Measurements from ENCODE around the gene MLLT6.
A peak's percentile ranks its signal among the peaks of the same experiment; 100 is the strongest.

Gene MLLT6

DNA sequence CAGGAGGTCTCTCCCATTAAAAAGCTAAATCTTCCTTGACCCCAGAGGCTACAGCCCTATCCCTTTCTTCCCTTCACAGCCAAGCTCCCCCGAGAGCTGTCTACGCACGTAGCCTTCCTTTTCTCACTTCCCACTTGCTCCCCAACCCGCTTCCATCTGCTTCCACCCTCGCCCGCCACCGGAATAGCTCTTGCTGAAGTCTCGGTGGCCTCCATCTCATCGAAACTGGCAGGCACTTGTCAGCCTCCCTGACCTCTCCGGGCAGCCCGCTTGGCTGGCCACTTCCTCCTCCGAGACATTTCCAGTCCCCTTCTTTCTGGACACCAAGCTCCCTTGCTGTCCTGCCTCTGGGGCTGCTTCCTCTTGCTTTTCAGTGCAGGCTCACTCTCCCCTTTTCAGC lies 19.6 kb upstream of the MLLT6 start:
- Histone ChIP-seq H3K36me3 (ENCODE audit: control insufficient read depth in 1 of 2, insufficient read depth in 2 of 2, low read length in 2 of 2) (no peaks in the 10 kb centered on the region), H3K4me3 (ENCODE audit: low read depth in 1 of 2, low read length in 2 of 2) (no peak overlapping the region), H3K9me3 (ENCODE audit: control insufficient read depth in 1 of 2, low read length in 2 of 2) (no peaks in the 10 kb centered on the region), H3K4me1 (ENCODE audit: control insufficient read depth in 1 of 2, insufficient read depth in 2 of 2, low read length in 2 of 2) (no peaks in the 10 kb centered on the region), H3K27me3 (ENCODE audit: low read depth, low read length) (no peaks in the 10 kb centered on the region), H3K27ac (ENCODE audit: low read length) (no peak overlapping the region)

DNA sequence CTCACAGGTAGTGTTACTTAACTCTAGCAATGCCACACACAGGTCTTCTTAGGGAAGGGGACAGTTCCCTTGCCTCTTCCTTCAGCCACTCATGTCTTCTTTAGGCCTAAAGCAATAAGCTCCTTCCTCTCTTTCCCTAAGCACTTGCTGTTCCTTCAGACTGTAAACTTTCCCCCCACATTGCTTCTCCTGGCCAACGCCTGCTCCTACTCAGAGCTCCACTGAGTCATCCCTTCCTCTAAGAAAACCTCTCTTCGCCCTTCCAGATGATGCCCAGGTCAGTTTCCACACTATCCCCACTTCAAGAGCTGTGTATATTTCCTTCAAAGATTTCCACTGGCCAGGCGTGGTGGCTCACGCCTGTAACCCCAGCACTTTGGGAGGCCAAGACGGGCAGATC lies 17.8 kb upstream of the MLLT6 start:
- Histone ChIP-seq H3K36me3 (ENCODE audit: control insufficient read depth in 1 of 2, insufficient read depth in 2 of 2, low read length in 2 of 2) (no peaks in the 10 kb centered on the region), H3K4me3 (ENCODE audit: low read depth in 1 of 2, low read length in 2 of 2) (no peak overlapping the region), H3K4me1 (ENCODE audit: control insufficient read depth in 1 of 2, insufficient read depth in 2 of 2, low read length in 2 of 2) (no peaks in the 10 kb centered on the region), H3K27ac (ENCODE audit: low read length) (no peak overlapping the region), H3K9me3 (ENCODE audit: control insufficient read depth in 1 of 2, low read length in 2 of 2) (no peaks in the 10 kb centered on the region), H3K27me3 (ENCODE audit: low read depth, low read length) (no peaks in the 10 kb centered on the region)

- no peak overlapping the region for H3K4me3 ChIP-seq (ENCODE audit: low read depth in 1 of 2, low read length in 2 of 2)
- no peaks in the 10 kb centered on the region for H3K9me3 ChIP-seq (ENCODE audit: control insufficient read depth in 1 of 2, low read length in 2 of 2)
- H3K36me3 ChIP-seq (ENCODE audit: control insufficient read depth in 1 of 2, insufficient read depth in 2 of 2, low read length in 2 of 2), result no peaks in the 10 kb centered on the region
- H3K4me1 ChIP-seq (ENCODE audit: control insufficient read depth in 1 of 2, insufficient read depth in 2 of 2, low read length in 2 of 2), result peaks cover 7 to 10% of the 10 kb centered on the region in 2 donors
- H3K27ac ChIP-seq (ENCODE audit: low read length), result no peak overlapping the region
- H3K27me3 ChIP-seq (ENCODE audit: low read depth, low read length), result no peaks in the 10 kb centered on the region
Measured at GRCh38 chr17:38690386-38690785, 14.7 kb upstream of the MLLT6 start.

DNA sequence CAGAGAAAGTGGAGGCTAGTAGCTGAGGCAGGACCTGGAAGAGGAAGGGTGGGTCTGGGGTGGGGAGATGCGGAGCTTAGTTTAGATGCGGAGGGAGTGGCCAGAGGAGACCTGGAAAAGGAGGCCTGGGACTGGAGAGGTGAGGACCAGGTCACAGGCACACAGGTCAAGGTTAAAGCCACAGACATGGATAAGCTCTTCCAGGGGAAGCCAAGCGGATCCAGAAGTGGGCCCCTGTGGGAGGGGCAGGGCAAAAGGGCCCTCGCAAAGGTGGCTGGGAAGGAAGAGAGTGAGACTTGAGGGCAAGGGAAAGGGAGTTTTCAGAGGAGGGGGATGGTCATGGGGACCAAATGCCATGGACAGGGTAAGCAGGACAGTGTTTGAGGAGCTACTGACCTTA lies 13.9 kb upstream of the MLLT6 start:
- Histone ChIP-seq H3K4me3 (ENCODE audit: low read depth in 1 of 2, low read length in 2 of 2) (no peak overlapping the region), H3K36me3 (ENCODE audit: control insufficient read depth in 1 of 2, insufficient read depth in 2 of 2, low read length in 2 of 2) (no peaks in the 10 kb centered on the region), H3K27me3 (ENCODE audit: low read depth, low read length) (no peaks in the 10 kb centered on the region), H3K4me1 (ENCODE audit: control insufficient read depth in 1 of 2, insufficient read depth in 2 of 2, low read length in 2 of 2) (peaks cover 7 to 10% of the 10 kb centered on the region in 2 donors), H3K9me3 (ENCODE audit: control insufficient read depth in 1 of 2, low read length in 2 of 2) (no peaks in the 10 kb centered on the region), H3K27ac (ENCODE audit: low read length) (no peak overlapping the region)

DNA sequence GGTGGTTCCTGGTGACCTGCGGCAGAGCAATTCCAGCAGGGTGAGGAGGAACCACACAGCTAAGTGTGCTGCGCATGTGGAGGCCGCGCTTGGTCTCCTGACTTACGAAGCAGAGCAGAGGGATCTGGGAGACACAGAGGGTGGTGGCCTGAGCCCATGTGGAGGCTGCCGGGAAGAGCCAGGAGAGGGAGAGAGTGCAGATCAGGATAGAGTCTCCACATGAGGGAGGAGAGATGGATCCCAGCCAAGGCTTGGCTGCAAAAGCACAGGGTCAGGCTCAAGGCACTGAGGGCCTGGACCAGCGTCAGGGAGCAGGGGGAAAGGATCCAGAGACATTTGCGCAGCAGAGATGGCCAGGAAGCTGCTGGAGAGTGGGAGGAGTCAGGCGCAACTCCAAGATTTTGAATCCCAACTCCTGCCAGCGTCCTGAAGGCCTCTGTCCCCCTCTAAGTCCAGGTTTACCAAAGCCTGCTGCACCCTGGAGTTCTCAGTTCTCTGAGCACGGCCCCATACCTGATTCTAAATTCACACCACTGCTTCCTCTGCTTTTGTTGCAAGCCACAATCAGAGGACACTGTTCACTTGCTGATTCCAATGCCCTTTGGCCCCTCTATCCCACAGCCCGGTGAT lies 11.3 kb upstream of the MLLT6 start:
- Histone ChIP-seq H3K4me1 (ENCODE audit: control insufficient read depth in 1 of 2, insufficient read depth in 2 of 2, low read length in 2 of 2) (peaks cover 7 to 10% of the 10 kb centered on the region in 2 donors), H3K27ac (ENCODE audit: low read length) (peak overlapping the region; percentile 49), H3K4me3 (ENCODE audit: low read depth in 1 of 2, low read length in 2 of 2) (peak overlapping the region in 1 of 2 donors; percentile 0), H3K36me3 (ENCODE audit: control insufficient read depth in 1 of 2, insufficient read depth in 2 of 2, low read length in 2 of 2) (no peaks in the 10 kb centered on the region), H3K9me3 (ENCODE audit: control insufficient read depth in 1 of 2, low read length in 2 of 2) (no peaks in the 10 kb centered on the region), H3K27me3 (ENCODE audit: low read depth, low read length) (no peaks in the 10 kb centered on the region)

- H3K9me3 ChIP-seq (ENCODE audit: control insufficient read depth in 1 of 2, low read length in 2 of 2), result no peaks in the 10 kb centered on the region
- H3K36me3 ChIP-seq (ENCODE audit: control insufficient read depth in 1 of 2, insufficient read depth in 2 of 2, low read length in 2 of 2), result no peaks in the 10 kb centered on the region
- H3K27ac ChIP-seq (ENCODE audit: low read length), result no peak overlapping the region
- H3K4me1 ChIP-seq (ENCODE audit: control insufficient read depth in 1 of 2, insufficient read depth in 2 of 2, low read length in 2 of 2), result peaks cover 15 to 20% of the 10 kb centered on the region in 2 donors
- no peak overlapping the region for H3K4me3 ChIP-seq (ENCODE audit: low read depth in 1 of 2, low read length in 2 of 2)
- no peaks in the 10 kb centered on the region for H3K27me3 ChIP-seq (ENCODE audit: low read depth, low read length)
Measured at GRCh38 chr17:38697061-38697820, 7.8 kb upstream of the MLLT6 start.

- Histone ChIP-seq H3K27ac (ENCODE audit: low read length) (no peak overlapping the region), H3K36me3 (ENCODE audit: control insufficient read depth in 1 of 2, insufficient read depth in 2 of 2, low read length in 2 of 2) (no peaks in the 10 kb centered on the region), H3K4me1 (ENCODE audit: control insufficient read depth in 1 of 2, insufficient read depth in 2 of 2, low read length in 2 of 2) (peaks cover 14 to 23% of the 10 kb centered on the region in 2 donors), H3K9me3 (ENCODE audit: control insufficient read depth in 1 of 2, low read length in 2 of 2) (no peaks in the 10 kb centered on the region), H3K4me3 (ENCODE audit: low read depth in 1 of 2, low read length in 2 of 2) (no peak overlapping the region), H3K27me3 (ENCODE audit: low read depth, low read length) (no peaks in the 10 kb centered on the region)
Measured at GRCh38 chr17:38698760-38699159, 6.3 kb upstream of the MLLT6 start.

GRCh38 chr17:38701504-38702165 lies 3.4 kb upstream of the MLLT6 start:
- no peaks in the 10 kb centered on the region for H3K9me3 ChIP-seq (ENCODE audit: control insufficient read depth in 1 of 2, low read length in 2 of 2)
- H3K4me1 ChIP-seq (ENCODE audit: control insufficient read depth in 1 of 2, insufficient read depth in 2 of 2, low read length in 2 of 2), result peaks cover 10 to 20% of the 10 kb centered on the region in 2 donors
- peak overlapping the region; percentile 69 to 77 for H3K4me3 ChIP-seq (ENCODE audit: low read depth in 1 of 2, low read length in 2 of 2)
- no peaks in the 10 kb centered on the region for H3K27me3 ChIP-seq (ENCODE audit: low read depth, low read length)
- no peaks in the 10 kb centered on the region for H3K36me3 ChIP-seq (ENCODE audit: control insufficient read depth in 1 of 2, insufficient read depth in 2 of 2, low read length in 2 of 2)
- H3K27ac ChIP-seq (ENCODE audit: low read length), result peak overlapping the region; percentile 86

GRCh38 chr17:38702166-38702915 lies 2.7 kb upstream of the MLLT6 start:
- peak overlapping the region; percentile 91 for H3K27ac ChIP-seq (ENCODE audit: low read length)
- H3K36me3 ChIP-seq (ENCODE audit: control insufficient read depth in 1 of 2, insufficient read depth in 2 of 2, low read length in 2 of 2), result peaks cover 0 to 1% of the 10 kb centered on the region in 2 donors
- H3K4me1 ChIP-seq (ENCODE audit: control insufficient read depth in 1 of 2, insufficient read depth in 2 of 2, low read length in 2 of 2), result peaks cover 12 to 27% of the 10 kb centered on the region in 2 donors
- no peaks in the 10 kb centered on the region for H3K9me3 ChIP-seq (ENCODE audit: control insufficient read depth in 1 of 2, low read length in 2 of 2)
- H3K4me3 ChIP-seq (ENCODE audit: low read depth in 1 of 2, low read length in 2 of 2), result peak overlapping the region; percentile 77 to 90
- no peaks in the 10 kb centered on the region for H3K27me3 ChIP-seq (ENCODE audit: low read depth, low read length)

DNA sequence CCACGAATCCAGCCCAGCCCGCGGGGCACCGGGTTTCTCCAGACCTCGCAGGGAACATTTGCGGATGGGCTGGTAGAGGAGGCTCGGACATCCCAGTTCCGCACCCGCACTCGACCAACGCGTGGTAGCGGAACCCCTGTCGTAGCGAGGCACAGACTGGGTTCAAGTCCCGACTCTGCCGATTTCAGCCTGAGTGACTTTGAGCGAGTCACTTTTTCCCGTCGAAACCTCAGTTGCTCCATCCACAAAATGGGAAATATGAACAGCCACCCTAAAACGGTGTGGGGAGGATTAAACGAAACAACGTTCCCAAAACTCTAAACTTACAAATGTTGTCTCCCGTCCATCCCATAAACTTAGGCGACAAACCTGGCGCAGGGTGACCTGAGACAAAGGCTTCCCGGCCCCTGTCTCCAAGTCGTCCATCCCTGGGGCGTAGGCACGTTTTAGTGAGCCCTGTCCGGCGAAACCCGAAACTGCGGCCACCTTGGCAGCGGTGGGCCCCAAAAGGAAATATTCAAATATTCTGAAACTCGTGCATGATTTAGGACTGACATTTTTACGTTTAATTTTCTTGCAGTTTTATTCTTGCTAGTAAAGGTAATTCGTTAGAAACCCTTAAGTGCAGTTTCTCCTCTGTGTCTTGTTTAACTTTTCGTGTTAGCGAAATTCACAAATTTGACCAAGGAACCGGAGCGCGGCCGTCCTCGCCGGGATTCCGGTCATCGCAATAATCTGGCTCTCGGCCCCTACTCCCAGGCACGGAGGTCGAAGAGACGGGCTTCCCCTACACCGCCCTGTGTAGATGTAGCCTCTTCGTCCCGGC lies 1.9 kb upstream of the MLLT6 start:
- H3K27me3 ChIP-seq (ENCODE audit: low read depth, low read length), result no peaks in the 10 kb centered on the region
- H3K4me3 ChIP-seq (ENCODE audit: low read depth in 1 of 2, low read length in 2 of 2), result peak overlapping the region; percentile 77 to 90
- H3K9me3 ChIP-seq (ENCODE audit: control insufficient read depth in 1 of 2, low read length in 2 of 2), result no peaks in the 10 kb centered on the region
- peaks cover 3 to 9% of the 10 kb centered on the region in 2 donors for H3K36me3 ChIP-seq (ENCODE audit: control insufficient read depth in 1 of 2, insufficient read depth in 2 of 2, low read length in 2 of 2)
- H3K27ac ChIP-seq (ENCODE audit: low read length), result peak overlapping the region; percentile 91
- peaks cover 12 to 30% of the 10 kb centered on the region in 2 donors for H3K4me1 ChIP-seq (ENCODE audit: control insufficient read depth in 1 of 2, insufficient read depth in 2 of 2, low read length in 2 of 2)
